Fibroblast of mammary gland (primary cell): ENCODE results near the gene PLCB4.
"Not testable (repeated sequence)": the region's sequence is repeated elsewhere in the genome, so short reads cannot be mapped to it uniquely, and the experiment has no call there.

Experiments
- DNase-seq: peaks from one replicate; pipeline ENCODE4 v3.0.0-alpha.2; 2010; ENCODE audit warnings: low read depth
- H3K4me3 ChIP-seq: 2 replicates; pipeline ENCODE4 v1.5.1; 2011; ENCODE audit warnings: low read depth, mild to moderate bottlenecking, low read length, moderate library complexity; ENCODE audit not compliant: control insufficient read depth
- CTCF ChIP-seq: conservative IDR thresholded peaks from 2 replicates; pipeline ENCODE4 v1.5.1; 2011; ENCODE audit warnings: low read depth, low read length, inconsistent platforms; ENCODE audit not compliant: control insufficient read depth, insufficient read depth

PLCB4 gene

GRCh38 chr20:9367746-9368145 is 298.9 kb downstream of the PLCB4 start:
- no peak for TF ChIP-seq CTCF
- no peak for DNase-seq
- H3K4me3 ChIP-seq: no peak overlapping the region

GRCh38 chr20:9368893-9369292 is 300.0 kb downstream of the PLCB4 start:
- no peak for TF ChIP-seq CTCF
- DNase-seq: no peak
- H3K4me3 ChIP-seq: no peak overlapping the region

GRCh38 chr20:9369557-9369956 is 300.7 kb downstream of the PLCB4 start:
- DNase-seq: no peak
- H3K4me3 ChIP-seq: no peak overlapping the region
- TF ChIP-seq CTCF: no peak

GRCh38 chr20:9374072-9374471 is 305.2 kb downstream of the PLCB4 start:
- no peak overlapping the region for H3K4me3 ChIP-seq
- no peak for DNase-seq
- no peak for TF ChIP-seq CTCF

GRCh38 chr20:9374480-9374879 is 305.6 kb downstream of the PLCB4 start:
- no peak for TF ChIP-seq CTCF
- DNase-seq: no peak
- H3K4me3 ChIP-seq: no peak overlapping the region

GRCh38 chr20:9375221-9375681 is 306.4 kb downstream of the PLCB4 start:
- H3K4me3 ChIP-seq: no peak overlapping the region
- no peak for DNase-seq
- TF ChIP-seq CTCF: no peak

- H3K4me3 ChIP-seq: no peak overlapping the region
- no peak for TF ChIP-seq CTCF
- DNase-seq: no peak
Observed at GRCh38 chr20:9377007-9377406, 308.1 kb downstream of the PLCB4 start.

GRCh38 chr20:9385345-9386310 is 316.7 kb downstream of the PLCB4 start:
- not testable (repeated sequence) for H3K4me3 ChIP-seq, DNase-seq
